IPS DF 19.7 (cell line): ENCODE measurements around the gene AK4.

ENCODE experiments used
- DNase-seq: peaks from one replicate; pipeline ENCODE4 v3.0.0-alpha.2; 2013; ENCODE audit warnings: low read depth, low spot score

The AK4 gene

DNA sequence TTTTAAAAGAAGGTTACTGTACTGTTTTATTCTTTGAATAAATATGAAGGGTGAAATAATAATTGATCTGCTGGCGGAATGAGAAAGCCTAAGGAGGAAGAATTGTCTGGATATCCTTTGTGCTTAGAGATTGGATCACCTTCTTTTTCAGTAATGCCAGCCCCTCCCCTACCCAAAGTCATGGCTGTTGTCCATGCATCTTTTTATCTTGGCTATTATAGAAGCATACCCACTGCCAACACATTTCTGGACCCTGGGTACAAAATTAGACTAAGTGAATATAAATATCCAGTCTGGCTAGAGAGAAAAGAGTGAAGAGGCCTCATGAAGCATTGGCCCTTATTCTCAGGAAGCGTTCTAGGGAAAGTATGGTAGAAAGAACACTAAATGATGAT lies 28.1 kb downstream of the AK4 start:
- no peak for DNase-seq

DNA sequence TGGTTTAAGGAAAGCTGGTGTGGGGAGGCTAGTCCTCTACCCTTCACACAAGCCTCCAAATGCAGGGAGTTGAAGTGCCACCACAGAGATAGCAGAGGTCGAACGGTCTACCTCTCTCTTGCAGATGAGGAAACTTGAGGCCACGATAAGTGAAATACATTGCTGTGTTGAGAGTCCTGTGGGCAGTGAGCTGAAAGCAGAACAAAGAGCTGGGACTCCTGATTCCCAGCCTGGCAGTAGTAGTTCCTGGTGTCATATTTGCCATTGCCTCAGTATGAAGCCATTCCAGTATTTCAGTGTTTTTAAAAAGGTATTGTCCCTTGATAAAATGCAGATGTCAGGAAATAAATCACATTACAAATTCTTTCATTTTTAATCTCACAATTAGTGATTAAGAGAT lies 28.6 kb downstream of the AK4 start:
- DNase-seq = no peak

DNA sequence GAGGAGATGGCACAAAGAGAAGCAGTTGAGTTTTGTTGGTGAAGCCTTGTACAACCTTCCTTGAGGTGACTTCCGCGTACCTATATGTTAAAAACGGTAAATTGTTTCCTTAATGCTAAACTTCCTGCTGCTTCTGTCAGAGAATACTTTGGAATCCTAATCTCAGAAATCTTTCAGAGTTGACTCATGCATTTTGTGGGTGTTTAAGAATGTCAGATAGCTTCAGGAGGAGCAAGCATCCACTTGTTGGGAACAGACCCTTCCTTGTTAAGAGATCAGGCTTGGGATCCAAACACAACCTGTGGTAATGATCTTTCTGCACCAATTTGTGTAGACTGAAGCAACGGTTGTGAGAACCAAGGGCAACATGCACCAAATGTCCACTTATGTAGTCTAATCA lies 29.5 kb downstream of the AK4 start:
- DNase-seq = no peak

DNA sequence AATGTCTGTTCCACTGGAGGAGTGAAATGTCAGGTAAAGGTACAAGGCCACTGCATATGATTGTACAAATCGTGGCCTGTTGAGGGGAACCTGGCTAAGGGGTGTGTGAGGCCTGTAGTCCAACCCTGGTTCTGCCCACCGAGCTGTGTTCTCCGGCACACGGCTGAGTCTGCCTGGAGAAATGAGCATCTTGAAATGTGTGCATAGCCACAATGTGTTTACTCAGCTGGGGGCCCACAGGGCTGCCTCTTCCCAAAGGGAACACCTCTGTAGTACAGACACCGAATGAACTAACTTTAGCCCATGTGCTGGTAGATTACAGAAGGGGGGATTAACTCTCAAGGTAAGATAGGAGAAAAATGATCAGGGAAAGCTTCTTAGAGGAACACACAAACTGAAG lies 30.2 kb downstream of the AK4 start:
- no peak for DNase-seq

DNA sequence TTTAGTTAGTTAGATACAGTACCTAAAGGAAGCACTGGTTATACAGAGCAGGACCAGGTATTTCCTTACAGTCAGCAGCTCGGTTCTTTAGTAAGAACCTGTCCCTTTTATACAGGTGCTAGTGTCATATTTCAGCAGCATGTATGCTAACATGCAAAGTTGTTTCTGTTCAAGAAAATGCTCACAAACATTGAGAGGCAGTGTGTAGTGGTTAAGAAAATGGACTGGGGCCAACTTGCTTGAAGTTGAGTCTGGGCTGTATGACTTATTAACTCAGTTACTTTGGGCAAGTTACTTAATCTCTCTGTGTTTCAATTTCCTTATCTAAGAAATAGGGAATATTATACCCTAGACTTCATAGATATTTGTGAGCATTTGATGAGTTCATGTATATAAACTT lies 31.1 kb downstream of the AK4 start:
- no peak for DNase-seq

DNA sequence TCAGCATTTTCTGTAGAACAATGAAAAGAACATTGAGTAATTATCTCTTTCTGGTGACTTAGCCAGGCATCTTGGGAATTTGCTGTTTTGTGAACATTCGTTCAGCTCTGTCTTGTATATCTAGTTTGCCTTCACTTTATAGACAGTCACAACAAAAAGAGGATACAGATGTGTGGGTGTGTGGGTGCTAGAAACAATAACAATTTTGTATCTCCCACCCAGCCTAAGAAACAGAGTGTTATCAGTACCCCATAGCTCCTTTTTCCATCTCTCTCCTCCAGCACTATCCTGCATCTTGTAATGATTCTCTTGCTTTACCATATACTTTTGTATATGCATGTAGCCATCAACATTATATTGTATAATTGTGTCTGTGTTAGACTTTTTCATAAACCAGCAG lies 33.0 kb downstream of the AK4 start:
- no peak for DNase-seq

DNA sequence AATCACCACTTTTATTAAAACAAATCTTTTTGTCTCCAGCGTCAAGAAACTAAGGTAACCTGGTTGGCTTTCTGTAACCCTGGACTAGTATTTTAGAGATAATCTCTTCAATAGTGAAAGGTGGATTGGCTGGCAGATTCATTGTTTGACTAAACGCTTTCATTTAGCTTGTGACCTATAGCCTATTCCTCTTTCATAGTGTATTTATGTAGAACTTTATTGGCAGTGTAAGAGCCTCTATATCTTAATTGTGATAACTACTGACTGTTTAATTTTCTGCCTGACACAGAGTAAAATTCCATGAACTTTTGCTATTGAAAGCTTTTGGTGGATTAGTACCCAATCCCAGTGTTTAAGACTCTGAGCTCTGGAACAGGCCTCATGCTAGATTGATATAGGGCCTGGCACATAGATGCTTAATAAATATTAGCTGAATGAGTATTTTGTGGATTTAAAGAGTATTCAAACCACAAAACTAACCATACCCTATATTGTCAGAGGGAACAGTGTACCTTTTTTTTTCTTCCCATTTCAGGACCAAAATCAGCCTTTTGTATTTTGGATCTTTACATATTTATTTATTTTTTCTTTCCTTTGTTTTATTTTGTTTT lies 34.8 kb downstream of the AK4 start:
- no peak for DNase-seq

DNA sequence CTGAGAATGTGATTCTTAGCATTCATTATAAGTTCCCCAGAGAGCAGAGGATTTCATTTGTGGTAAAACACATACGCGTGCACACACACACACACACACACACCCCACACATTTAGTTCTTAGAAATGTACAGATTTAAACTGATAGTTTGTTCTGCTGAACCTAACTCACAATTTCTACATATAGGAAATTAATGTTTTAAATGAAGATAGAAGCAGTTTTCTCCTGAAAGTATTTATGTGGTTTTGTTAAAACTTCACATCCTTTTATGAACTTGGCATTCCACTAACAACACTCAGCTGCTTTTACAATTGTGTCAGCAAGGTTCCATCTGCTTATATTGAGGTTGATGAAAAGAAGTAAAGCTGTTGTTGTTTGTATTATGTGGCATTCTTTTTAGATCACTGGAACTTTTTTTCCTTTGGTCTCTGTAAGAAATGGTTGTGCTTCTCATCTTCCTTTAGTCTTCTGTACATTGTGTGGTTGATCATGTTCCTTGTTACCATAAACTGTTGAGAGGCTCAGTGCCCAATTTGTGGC lies 41.6 kb downstream of the AK4 start:
- no peak for DNase-seq

DNA sequence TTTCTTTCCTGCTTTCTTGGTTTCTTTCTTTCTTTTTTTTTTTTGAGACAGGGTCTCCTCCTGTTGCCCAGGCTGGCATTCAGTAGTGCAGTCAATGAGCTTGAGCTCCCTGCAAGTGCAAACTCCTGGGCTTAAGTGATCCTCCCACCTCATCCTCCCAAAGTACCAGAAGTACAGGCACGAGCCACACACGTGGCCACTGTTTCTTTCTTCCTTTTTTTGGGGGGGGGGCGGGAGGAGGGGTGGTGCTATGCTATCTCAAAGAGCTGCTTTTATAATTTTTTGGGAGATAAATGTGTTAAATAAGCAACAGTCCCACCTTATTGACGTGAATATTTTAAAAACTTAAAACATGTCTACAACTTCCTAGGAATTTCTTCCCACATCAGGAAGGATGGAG lies 42.2 kb downstream of the AK4 start:
- no peak for DNase-seq

DNA sequence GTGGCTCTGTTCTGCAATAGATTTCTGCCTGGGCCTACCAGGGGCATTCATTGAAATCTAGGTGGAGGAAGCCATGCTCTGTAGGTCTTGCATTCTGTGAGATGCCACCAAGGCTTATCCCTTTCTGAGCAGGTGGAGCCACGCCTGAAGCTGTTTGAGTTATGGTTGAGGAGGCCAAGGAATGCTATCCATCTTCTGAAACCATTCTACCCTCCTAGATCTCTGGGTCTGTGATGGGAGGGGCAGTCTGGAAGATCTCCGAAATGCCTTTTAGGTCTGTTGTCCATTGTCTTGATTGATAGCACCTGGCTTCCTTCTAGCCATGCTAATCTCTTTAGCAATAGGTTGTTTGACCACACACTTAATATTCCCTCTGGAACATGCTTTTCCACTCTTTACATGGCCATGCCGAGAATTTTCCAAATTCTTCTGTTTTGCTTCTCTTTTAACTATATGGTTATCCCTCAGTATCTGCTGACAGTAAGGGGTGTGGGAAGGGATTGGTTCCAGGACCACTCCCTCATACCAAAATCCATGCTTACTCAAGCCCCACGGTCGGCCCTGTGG lies 45.2 kb downstream of the AK4 start:
- DNase-seq = no peak

DNA sequence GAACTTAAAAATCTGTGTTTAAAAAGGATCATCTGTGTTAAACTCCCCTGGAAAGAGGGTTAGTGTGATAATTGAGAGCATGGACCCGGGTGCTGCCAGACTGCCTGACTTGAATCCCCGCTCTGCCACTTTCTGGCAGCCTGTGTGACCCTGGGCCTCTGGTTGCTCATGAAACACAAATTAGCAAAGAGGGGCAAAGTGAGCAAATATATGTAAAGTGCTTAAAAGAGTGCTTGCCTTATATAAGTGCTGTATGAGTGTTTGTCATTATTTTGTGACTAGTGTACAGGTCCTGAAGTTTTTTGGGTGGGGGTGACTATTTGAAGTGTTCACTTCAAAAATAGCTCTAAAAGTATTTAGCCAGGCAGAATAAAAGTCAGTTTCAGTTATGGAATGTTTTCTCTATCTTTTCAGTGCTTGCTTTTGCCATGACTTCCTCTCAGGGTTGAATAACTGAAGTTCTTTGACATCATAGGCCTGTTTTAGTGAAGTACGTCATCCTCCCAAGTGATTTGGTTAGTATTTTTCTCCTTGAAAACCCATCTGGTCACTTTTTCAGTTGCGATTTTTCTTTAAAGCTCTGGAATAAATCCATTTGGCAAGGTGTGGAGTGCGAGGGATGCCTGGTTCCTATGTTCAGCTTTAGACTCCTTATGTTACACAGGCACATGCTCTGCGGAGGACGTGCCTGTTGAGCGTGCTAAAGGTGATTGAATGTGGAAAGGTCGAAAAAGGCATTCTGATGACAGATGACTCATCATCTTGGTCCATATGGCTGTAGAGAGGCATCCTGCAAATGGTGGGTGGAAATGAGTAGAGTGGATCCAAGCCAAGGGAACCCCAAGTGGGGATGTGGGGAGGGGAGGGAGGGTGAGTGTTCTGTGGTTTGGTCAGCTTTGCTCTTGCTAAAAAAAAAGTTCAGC lies 47.8 kb downstream of the AK4 start:
- DNase-seq = no peak

DNA sequence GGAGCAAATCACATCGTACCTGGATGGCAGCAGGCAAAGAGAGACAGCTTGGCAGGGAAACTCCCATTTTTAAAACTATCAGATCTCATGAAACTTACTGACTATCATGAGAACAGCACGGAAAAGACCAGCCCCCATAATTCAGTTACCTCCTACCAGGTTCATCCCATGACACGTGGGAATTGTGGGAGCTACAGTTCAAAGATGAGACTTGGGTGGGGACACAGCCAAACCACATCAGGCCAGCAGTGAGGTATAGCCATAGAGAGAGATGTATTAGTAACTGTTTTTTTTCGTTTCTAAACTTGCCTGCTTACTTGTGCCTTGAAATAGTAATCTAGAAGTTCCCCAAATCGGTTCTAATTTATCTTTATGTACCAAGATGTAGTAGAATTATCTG lies 48.9 kb downstream of the AK4 start:
- no peak for DNase-seq

DNA sequence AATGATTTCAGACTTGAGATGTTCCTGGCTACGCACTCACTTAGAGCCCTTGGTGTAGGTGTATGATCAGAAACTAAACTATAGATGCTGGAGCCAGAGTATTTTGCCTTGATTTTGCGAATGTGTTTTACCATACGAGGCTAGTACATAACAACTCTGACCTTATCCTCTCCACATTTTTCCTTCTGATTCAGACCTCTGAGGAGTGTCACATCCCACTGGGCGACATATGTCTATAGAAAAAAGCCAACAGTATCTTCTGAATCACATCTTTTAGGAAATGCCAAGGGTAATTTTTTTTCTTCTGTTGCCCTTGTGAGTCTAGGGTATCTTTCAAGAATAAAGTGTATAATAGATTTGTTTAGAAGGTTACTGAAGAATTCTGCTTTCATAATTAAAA lies 49.6 kb downstream of the AK4 start:
- no peak for DNase-seq

DNA sequence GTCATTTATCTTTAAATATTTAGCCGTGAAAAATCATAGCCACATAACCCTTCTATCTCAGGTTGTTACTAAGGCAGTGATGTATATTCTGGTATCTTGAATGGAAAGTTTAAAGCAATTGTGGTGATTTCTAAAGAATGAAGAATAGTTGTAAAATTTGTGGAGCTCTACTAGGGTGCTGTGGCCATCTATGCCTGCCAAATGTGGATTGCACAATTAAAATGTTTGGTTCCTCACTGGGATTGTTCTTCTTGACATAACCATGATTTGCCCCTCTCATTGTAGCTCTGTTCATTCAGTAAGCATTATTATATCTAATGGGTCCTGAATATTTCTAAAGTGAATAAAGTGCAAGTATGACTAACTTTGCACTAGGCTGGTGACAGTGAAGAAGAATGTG lies 50.1 kb downstream of the AK4 start:
- DNase-seq = no peak

DNA sequence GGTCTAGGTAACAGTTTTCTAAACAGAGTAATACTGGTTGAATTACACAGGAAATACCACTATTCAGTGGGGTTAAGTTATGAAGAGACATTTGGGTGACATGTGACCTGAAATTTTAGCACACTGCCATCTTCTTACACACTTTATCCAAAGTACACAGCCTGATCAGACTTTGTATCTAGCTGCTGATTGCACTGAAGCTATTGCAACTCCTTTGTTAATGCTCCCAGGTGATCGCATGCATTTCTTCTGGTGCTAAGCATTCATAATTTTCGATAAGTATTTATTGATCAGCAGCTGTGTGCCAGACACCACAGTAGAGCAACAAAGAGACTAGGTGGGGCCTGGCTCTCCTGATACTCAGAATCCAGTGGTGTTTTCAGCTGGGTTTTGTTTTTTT lies 52.4 kb downstream of the AK4 start:
- no peak for DNase-seq

DNA sequence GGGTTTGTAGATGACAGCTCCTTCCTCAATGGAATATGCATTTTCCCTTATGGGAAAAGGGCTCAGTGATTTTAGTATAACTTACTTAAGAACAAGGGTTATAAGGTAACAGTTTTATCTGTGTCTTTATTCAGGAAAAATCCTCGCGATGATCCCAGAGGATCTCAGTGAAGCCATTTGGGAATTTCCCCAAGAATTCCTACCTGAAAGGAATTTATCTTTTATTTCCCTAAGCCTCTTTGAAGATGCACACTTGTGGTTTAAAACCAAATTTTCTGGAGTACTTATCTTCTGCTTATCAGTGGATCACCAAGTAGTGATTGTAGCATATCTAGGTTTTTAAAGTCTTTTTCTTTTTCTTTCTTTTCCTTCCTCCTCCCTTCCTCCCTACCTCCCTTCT lies 58.8 kb downstream of the AK4 start:
- DNase-seq = no peak

DNA sequence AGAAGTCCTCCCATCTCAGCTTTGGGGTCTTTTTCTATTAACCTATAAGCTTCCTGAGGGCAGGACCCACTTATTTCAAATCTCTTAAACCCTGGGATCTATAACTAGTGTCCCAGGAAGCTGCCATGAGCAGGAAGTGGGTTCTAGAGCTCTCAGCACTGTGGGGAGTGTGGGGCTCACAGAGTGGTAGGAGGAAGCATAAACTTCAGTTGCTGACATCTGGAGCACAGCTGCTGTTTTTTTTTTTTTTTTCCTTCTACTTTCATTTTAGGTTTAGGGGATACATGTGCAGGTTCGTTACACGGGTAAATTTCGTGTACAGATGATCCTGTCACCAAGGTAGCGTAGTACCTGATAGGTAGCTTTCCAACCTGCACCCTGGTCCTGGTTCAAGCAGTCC lies 59.3 kb downstream of the AK4 start:
- DNase-seq = no peak

DNA sequence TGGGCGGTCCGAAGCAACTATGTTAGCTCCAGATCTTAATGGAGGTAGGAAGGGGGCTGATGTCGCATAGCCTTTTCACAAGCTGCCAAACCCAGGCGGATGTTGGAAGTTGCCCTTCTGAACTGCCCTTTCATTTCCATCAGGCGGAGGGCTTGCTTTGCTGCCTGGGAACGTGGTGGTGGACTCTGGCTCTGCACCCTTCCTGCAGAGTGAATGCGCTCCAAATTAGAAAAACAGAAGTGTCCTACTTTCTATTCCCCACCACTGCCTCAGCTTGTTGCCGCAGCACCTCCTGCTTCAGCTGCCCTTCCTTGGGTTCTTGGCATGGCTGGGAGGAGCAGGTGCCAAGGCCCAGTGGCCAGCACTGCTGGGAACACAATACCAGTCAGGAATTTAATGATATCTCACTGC lies 60.6 kb downstream of the AK4 start:
- DNase-seq = no peak

DNA sequence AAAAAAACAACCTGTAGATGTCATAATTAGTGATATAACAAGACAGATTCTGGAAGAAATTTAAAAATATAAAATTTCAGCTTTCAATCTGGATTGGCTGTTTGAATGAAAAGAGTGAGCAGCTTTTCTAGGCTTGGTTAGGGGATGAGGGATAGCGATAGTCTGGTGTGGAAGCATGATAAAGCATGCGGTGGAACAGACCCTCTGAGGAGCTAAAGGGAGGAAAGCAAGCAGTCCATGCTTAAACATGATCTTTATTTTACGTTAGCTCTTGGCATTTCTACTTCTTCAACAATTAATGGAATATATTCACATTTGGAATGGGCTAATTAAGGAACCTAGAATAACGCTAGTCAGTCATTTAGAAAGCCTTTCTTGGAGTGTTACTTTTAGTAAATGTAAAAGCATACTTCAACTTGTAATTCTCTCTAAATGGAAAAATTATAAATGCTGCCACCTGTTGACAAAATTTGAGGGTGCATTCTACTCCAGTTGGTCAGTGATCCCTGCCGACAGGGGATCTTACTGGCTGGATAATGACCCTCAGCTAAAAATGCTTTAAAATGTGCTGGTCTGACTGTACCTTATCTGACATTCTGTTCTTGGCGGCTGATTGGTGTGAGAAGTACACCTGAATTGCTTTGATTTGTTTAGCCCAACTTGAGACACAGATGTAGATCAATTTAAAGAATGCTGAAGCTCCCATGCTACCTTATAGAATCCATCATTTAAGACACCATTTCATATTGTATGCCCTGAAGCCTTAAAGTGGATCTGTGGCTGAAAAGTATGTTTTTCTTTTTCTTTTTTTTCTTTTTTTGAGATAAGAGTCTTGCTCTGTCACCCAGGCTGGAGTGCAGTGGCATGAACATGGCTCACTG lies 61.2 kb downstream of the AK4 start:
- no peak for DNase-seq

DNA sequence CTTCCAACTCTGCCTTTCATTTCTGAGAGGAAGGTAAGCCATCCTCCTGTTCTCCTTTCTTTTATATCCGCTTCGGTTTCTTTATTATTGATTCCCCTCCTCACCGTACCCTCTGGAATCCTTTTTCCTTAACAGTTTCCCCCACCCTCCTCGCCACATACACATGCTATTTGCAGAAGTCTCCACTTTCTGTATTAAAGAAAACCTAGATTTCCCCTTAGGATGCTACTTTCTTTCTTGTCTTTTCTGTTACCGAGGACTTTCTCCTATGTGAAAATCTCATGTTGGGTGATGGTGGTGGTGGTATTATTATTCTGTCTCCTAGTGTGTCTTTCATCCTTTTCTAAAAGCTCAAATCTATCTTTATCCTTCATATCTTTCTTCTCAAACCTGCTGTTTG lies 62.3 kb downstream of the AK4 start:
- DNase-seq = no peak

DNA sequence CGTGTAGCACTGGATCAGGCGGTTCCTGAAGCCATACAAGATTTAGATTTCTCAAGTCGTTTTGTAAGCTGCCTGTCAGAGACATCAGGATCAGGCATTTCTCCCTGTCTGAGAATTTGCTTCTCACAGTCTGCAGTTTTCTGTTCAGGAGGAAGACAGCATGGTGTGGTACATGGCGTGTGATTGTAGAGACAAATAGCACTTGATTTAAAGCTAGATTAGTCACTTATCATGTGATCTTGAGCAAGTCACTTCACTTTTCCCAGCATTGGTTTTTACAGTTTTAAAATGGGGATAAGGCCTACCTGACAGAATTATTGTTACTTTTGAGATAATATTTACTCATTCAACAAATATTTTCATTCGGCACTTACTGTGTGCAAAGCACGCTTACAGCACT lies 63.3 kb downstream of the AK4 start:
- DNase-seq = no peak
